Measurements from ENCODE around the gene RICTOR. TPM values are rescaled to one million over a fixed set of nuclear protein-coding genes. Genes with fewer than 3 reads are reported as not detected.

Gene RICTOR
- total RNA-seq, 1 experiment from 2014 or later = 25.7 TPM

- ChIA-PET POLR2A (no interaction called here), CTCF (no interaction called here)
- Histone ChIP-seq H3K27me3 (replicated peaks; ENCODE audit: control insufficient read depth, insufficient read depth, low read length) (no peaks in the 10 kb centered on the region), H3K36me3 (ENCODE audit: control insufficient read depth, insufficient read depth, low read length) (no peaks in the 10 kb centered on the region), H3K4me1 (no peaks in the 10 kb centered on the region), H3K4me3 (ENCODE audit: low read depth, low read length) (no peak overlapping the region), H3K9me3 (no peaks in the 10 kb centered on the region)
- Mint-ChIP-seq H3K4me1 (ENCODE audit: low read depth, unreplicated experiment) (no peaks in the 10 kb centered on the region), H3K27me3 (ENCODE audit: insufficient read depth, unreplicated experiment) (no peaks in the 10 kb centered on the region), H3K36me3 (ENCODE audit: insufficient read depth, unreplicated experiment) (peaks cover 4% of the 10 kb centered on the region), H3K4me3 (ENCODE audit: unreplicated experiment) (no peak overlapping the region), H3K27ac (ENCODE audit: unreplicated experiment) (no peak overlapping the region), H3K9me3 (ENCODE audit: unreplicated experiment) (no peaks in the 10 kb centered on the region)
- intact Hi-C loops (cut with micrococcal nuclease; ENCODE audit: unreplicated experiment) = no loop called here
- DNase-seq = no peak
- TF ChIP-seq CTCF (IDR thresholded peaks at IDR 0.05; ENCODE audit: insufficient read depth in 1 of 2, low read depth in 1 of 2, low read length in 1 of 2, severe bottlenecking in 1 of 2, unreplicated experiment in 1 of 2) = no peak
- BruUV-seq (replicated peaks) = no TSS peak
These were observed 48.7 kb downstream of the RICTOR start for GRCh38 chr5:39025456-39025855.

GRCh38 chr5:39024884-39025283 is 49.3 kb downstream of the RICTOR start:
- intact Hi-C loops (cut with micrococcal nuclease; ENCODE audit: unreplicated experiment) = no loop called here
- no peaks in the 10 kb centered on the region for H3K4me1 ChIP-seq
- no peaks in the 10 kb centered on the region for H3K27me3 ChIP-seq (replicated peaks; ENCODE audit: control insufficient read depth, insufficient read depth, low read length)
- POLR2A ChIA-PET = no interaction called here
- Mint-ChIP-seq H3K4me3 (ENCODE audit: unreplicated experiment) (no peak overlapping the region), H3K27me3 (ENCODE audit: insufficient read depth, unreplicated experiment) (no peaks in the 10 kb centered on the region), H3K9me3 (ENCODE audit: unreplicated experiment) (no peaks in the 10 kb centered on the region), H3K36me3 (ENCODE audit: insufficient read depth, unreplicated experiment) (peaks cover 4% of the 10 kb centered on the region), H3K27ac (ENCODE audit: unreplicated experiment) (no peak overlapping the region), H3K4me1 (ENCODE audit: low read depth, unreplicated experiment) (no peaks in the 10 kb centered on the region)
- BruUV-seq (replicated peaks) = no TSS peak
- H3K9me3 ChIP-seq = no peaks in the 10 kb centered on the region
- H3K4me3 ChIP-seq (ENCODE audit: low read depth, low read length) = no peak overlapping the region
- no peaks in the 10 kb centered on the region for H3K36me3 ChIP-seq (ENCODE audit: control insufficient read depth, insufficient read depth, low read length)
- CTCF ChIA-PET = no interaction called here
- DNase-seq = no peak
- TF ChIP-seq CTCF (IDR thresholded peaks at IDR 0.05; ENCODE audit: insufficient read depth in 1 of 2, low read depth in 1 of 2, low read length in 1 of 2, severe bottlenecking in 1 of 2, unreplicated experiment in 1 of 2) = no peak

GRCh38 chr5:39024005-39024404 is 50.2 kb downstream of the RICTOR start:
- Mint-ChIP-seq H3K9me3 (ENCODE audit: unreplicated experiment) (no peaks in the 10 kb centered on the region), H3K4me1 (ENCODE audit: low read depth, unreplicated experiment) (no peaks in the 10 kb centered on the region), H3K36me3 (ENCODE audit: insufficient read depth, unreplicated experiment) (peaks cover 4% of the 10 kb centered on the region), H3K27ac (ENCODE audit: unreplicated experiment) (no peak overlapping the region), H3K4me3 (ENCODE audit: unreplicated experiment) (no peak overlapping the region), H3K27me3 (ENCODE audit: insufficient read depth, unreplicated experiment) (no peaks in the 10 kb centered on the region)
- TF ChIP-seq CTCF (IDR thresholded peaks at IDR 0.05; ENCODE audit: insufficient read depth in 1 of 2, low read depth in 1 of 2, low read length in 1 of 2, severe bottlenecking in 1 of 2, unreplicated experiment in 1 of 2) = no peak
- no peak overlapping the region for H3K4me3 ChIP-seq (ENCODE audit: low read depth, low read length)
- H3K4me1 ChIP-seq = no peaks in the 10 kb centered on the region
- ChIA-PET CTCF (interaction anchor here (1.0 kb wide), 1 partner anchor 57 kb away, joined by 3 read pairs; no protein-coding TSS in a partner anchor), POLR2A (no interaction called here)
- DNase-seq = no peak
- no peaks in the 10 kb centered on the region for H3K36me3 ChIP-seq (ENCODE audit: control insufficient read depth, insufficient read depth, low read length)
- no peaks in the 10 kb centered on the region for H3K27me3 ChIP-seq (replicated peaks; ENCODE audit: control insufficient read depth, insufficient read depth, low read length)
- no peaks in the 10 kb centered on the region for H3K9me3 ChIP-seq
- intact Hi-C loops (cut with micrococcal nuclease; ENCODE audit: unreplicated experiment) = no loop called here
- BruUV-seq (replicated peaks) = no TSS peak

Measured in Caco-2 (cell line).